GM18520 (cell line): Measurements from ENCODE around the gene GTPBP3.

Experiments used
- ATAC-seq: cut with Tn5 transposase; IDR thresholded peaks from one replicate; pipeline ENCODE4 v1.9.1; 2021; ENCODE audit not compliant: unreplicated experiment

Gene GTPBP3

GRCh38 chr19:17309198-17309964 is 28.0 kb upstream of the GTPBP3 start, which contains the start of gene DDA1:
DDA1 (plus strand) TSS chr19:17309563; CDS start chr19:17309655, 92 bp downstream.
- peak; percentile 38 for ATAC-seq

- ATAC-seq: no peak
Observed at GRCh38 chr19:17309965-17310461, 27.3 kb upstream of the GTPBP3 start.

GRCh38 chr19:17311455-17312188 is 25.7 kb upstream of the GTPBP3 start:
- no peak for ATAC-seq

GRCh38 chr19:17312189-17313113 is 24.9 kb upstream of the GTPBP3 start:
- ATAC-seq: no peak

GRCh38 chr19:17314007-17314593 is 23.3 kb upstream of the GTPBP3 start:
- ATAC-seq: no peak

GRCh38 chr19:17318966-17319365 is 18.4 kb upstream of the GTPBP3 start:
- no peak for ATAC-seq

- ATAC-seq: no peak
Observed at GRCh38 chr19:17319473-17320238, 17.7 kb upstream of the GTPBP3 start.

GRCh38 chr19:17320435-17320834 is 16.9 kb upstream of the GTPBP3 start:
- ATAC-seq: no peak

- ATAC-seq: no peak
Observed at GRCh38 chr19:17321655-17322489, 15.5 kb upstream of the GTPBP3 start.

- no peak for ATAC-seq
Observed at GRCh38 chr19:17322854-17323253, 14.5 kb upstream of the GTPBP3 start.

- ATAC-seq: no peak
Observed at GRCh38 chr19:17323300-17323963, 13.9 kb upstream of the GTPBP3 start.

GRCh38 chr19:17323964-17324332 is 13.4 kb upstream of the GTPBP3 start:
- ATAC-seq: no peak

- ATAC-seq: no peak
Observed at GRCh38 chr19:17324357-17325114, 12.8 kb upstream of the GTPBP3 start.

- no peak for ATAC-seq
Observed at GRCh38 chr19:17325133-17325532, 12.2 kb upstream of the GTPBP3 start.

GRCh38 chr19:17325881-17326594 is 11.3 kb upstream of the GTPBP3 start:
- ATAC-seq: no peak

- no peak for ATAC-seq
Observed at GRCh38 chr19:17326595-17326966, 10.8 kb upstream of the GTPBP3 start.

- ATAC-seq: no peak
Observed at GRCh38 chr19:17327068-17327653, 10.2 kb upstream of the GTPBP3 start.
